GM23338 (cell line): Measurements from ENCODE around the gene RPLP1. TPM values are rescaled to one million over a fixed set of nuclear protein-coding genes. Genes with fewer than 3 reads are reported as not detected.

ENCODE experiments used
- ATAC-seq: fragments of 200-7000 bp; cut with Tn5 transposase; 3 replicates; pipeline ENCODE4 v1.9.1; 2020
- DNase-seq: peaks from one replicate; pipeline ENCODE4 v3.0.0-alpha.2; 2015; ENCODE audit warnings: low spot score
- H2AFZ ChIP-seq: fragments of 200-600 bp; sonication (generic); 2 replicates; pipeline ENCODE4 v1.8.0; 2016; ENCODE audit warnings: antibody characterized with exemption, mild to moderate bottlenecking, moderate library complexity
- H3F3A ChIP-seq: fragments of 200-600 bp; sonication (generic); replicated peaks from 2 replicates; pipeline ENCODE4 v1.8.0; 2017; ENCODE audit warnings: antibody characterized with exemption, mixed run types, low read depth
- H3K27ac ChIP-seq: fragments of 200-600 bp; sonication (generic); 2 replicates; pipeline ENCODE4 v1.6.1; 2016; ENCODE audit warnings: low read depth
- H3K27me3 ChIP-seq: fragments of 200-600 bp; sonication (generic); 2 replicates; pipeline ENCODE4 v1.8.0; 2016; ENCODE audit warnings: mild to moderate bottlenecking, mixed run types, moderate library complexity; ENCODE audit not compliant: insufficient read depth
- H3K36me3 ChIP-seq: fragments of 200-600 bp; sonication (generic); 2 replicates; pipeline ENCODE4 v1.8.0; 2016; ENCODE audit warnings: mild to moderate bottlenecking; ENCODE audit not compliant: insufficient read depth
- H3K4me1 ChIP-seq: fragments of 200-600 bp; sonication (generic); 2 replicates; pipeline ENCODE4 v1.8.0; 2016; ENCODE audit warnings: mild to moderate bottlenecking, moderate library complexity; ENCODE audit not compliant: insufficient read depth
- H3K4me2 ChIP-seq: fragments of 200-600 bp; sonication (generic); 2 replicates; pipeline ENCODE4 v1.7.1; 2017; ENCODE audit warnings: mixed run types
- H3K4me3 ChIP-seq: fragments of 200-600 bp; sonication (generic); 2 replicates; pipeline ENCODE4 v1.6.1; 2016; ENCODE audit warnings: mixed run types
- H3K79me2 ChIP-seq: fragments of 200-600 bp; sonication (generic); replicated peaks from 2 replicates; pipeline ENCODE4 v1.8.0; 2017; ENCODE audit warnings: mild to moderate bottlenecking; ENCODE audit not compliant: insufficient read depth
- H3K9me2 ChIP-seq: fragments of 200-600 bp; sonication (generic); 2 replicates; pipeline ENCODE4 v1.8.0; 2017; ENCODE audit not compliant: insufficient read depth
- H4K20me1 ChIP-seq: fragments of 200-600 bp; sonication (generic); replicated peaks from 2 replicates; pipeline ENCODE4 v1.8.0; 2017; ENCODE audit warnings: mild to moderate bottlenecking; ENCODE audit not compliant: insufficient read depth
- H3K27ac Mint-ChIP-seq: 2 replicates; pipeline ENCODE4 v1.8.0; 2020; ENCODE audit warnings: inconsistent platforms, mild to moderate bottlenecking, moderate library complexity, mixed read lengths
- H3K27me3 Mint-ChIP-seq: 3 replicates; pipeline ENCODE4 v1.8.0; 2022; ENCODE audit warnings: low read depth, mild to moderate bottlenecking, moderate library complexity, mixed read lengths, inconsistent platforms; ENCODE audit not compliant: insufficient read depth, poor library complexity
- H3K36me3 Mint-ChIP-seq: 3 replicates; pipeline ENCODE4 v1.8.0; 2021; ENCODE audit warnings: low read depth, mild to moderate bottlenecking, inconsistent platforms, moderate library complexity, mixed read lengths
- H3K4me1 Mint-ChIP-seq: 3 replicates; pipeline ENCODE4 v1.8.0; 2020; ENCODE audit warnings: mild to moderate bottlenecking, inconsistent platforms, mixed read lengths
- H3K4me3 Mint-ChIP-seq: 3 replicates; pipeline ENCODE4 v1.8.0; 2021; ENCODE audit warnings: moderate library complexity, mild to moderate bottlenecking, inconsistent platforms, mixed read lengths
- H3K9me3 Mint-ChIP-seq: 3 replicates; pipeline ENCODE4 v1.8.0; 2020; ENCODE audit warnings: moderate library complexity, mild to moderate bottlenecking, inconsistent platforms, mixed read lengths
- ZNF462 ChIP-seq: fragments of 250-450 bp; sonication (Bioruptor Pico); IDR thresholded peaks from 2 replicates; pipeline ENCODE4 v1.5.0; 2020; ENCODE audit warnings: mild to moderate bottlenecking, moderate library complexity
- polyA plus RNA-seq: library from polyadenylated mRNA; unstranded; fragments of >200 nt; fragmentation: Nextera tagmentation; extraction: Ambion mirVana; gene quantifications from 2 replicates; pipeline ENCODE4 v1.2.1, GENCODE V29; 2016
- total RNA-seq: library from RNA; depleted of rRNA; stranded (reverse); fragments of >200 nt; shearing (Covaris generic); gene quantifications from 2 replicates; pipeline ENCODE4 v1.2.3, GENCODE V29; 2014
- TF ChIP-seq, protein P1 (sequence below): IDR thresholded peaks from 2 replicates; pipeline ENCODE4 v1.6.1; 2016; ENCODE audit warnings: antibody characterized with exemption

The RPLP1 gene
- total and polyA plus RNA-seq, 2 experiments from 2014 or later = 283 to 3,258 TPM

DNA sequence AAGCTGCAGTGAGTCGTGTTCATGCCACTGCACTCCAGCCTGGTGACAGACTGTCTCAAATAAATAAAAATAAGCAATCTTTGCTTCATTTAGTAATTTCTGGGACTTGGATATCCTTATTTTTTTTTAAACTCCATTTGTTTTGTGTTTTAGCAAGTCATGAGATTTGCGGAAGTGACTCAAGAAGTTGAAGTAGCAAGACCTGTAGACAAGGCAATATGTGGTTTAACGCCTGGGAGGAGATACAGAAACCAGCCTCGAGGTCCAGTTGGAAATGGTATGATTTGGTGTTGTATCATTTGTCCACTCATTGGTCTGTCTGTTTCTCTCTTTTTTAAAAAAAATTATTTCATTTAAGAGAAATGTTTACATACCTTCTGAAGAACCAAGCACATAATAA, 16.6 kb upstream of the RPLP1 start:
- H3K36me3 ChIP-seq = peaks cover 57% of the 10 kb centered on the region

More for the DNA sequence above, 16.6 kb upstream of the RPLP1 start:
- peaks cover 10% of the 10 kb centered on the region for H4K20me1 ChIP-seq
- Mint-ChIP-seq H3K36me3 (peaks cover 80% of the 10 kb centered on the region), H3K9me3 (no peaks in the 10 kb centered on the region), H3K4me3 (no peak overlapping the region), H3K27ac (no peak overlapping the region), H3K27me3 (no peaks in the 10 kb centered on the region), H3K4me1 (no peaks in the 10 kb centered on the region)
- no peaks in the 10 kb centered on the region for H3K27me3 ChIP-seq
- H3K79me2 ChIP-seq = peaks cover 7% of the 10 kb centered on the region
- H3K27ac ChIP-seq = no peak overlapping the region
- H3K4me2 ChIP-seq = no peak overlapping the region
- ATAC-seq (no peak), DNase-seq (no peak)
- H3F3A ChIP-seq = no peaks in the 10 kb centered on the region
- H3K4me3 ChIP-seq = no peak overlapping the region
- no peak overlapping the region for H2AFZ ChIP-seq
- H3K9me2 ChIP-seq = no peaks in the 10 kb centered on the region
- H3K4me1 ChIP-seq = no peaks in the 10 kb centered on the region
- no peak for TF ChIP-seq ZNF462 (CRISPR knock-in tag)
- TF ChIP-seq, protein P1, sequence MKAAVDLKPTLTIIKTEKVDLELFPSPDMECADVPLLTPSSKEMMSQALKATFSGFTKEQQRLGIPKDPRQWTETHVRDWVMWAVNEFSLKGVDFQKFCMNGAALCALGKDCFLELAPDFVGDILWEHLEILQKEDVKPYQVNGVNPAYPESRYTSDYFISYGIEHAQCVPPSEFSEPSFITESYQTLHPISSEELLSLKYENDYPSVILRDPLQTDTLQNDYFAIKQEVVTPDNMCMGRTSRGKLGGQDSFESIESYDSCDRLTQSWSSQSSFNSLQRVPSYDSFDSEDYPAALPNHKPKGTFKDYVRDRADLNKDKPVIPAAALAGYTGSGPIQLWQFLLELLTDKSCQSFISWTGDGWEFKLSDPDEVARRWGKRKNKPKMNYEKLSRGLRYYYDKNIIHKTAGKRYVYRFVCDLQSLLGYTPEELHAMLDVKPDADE = no peak
